Daoy (cell line): Measurements from ENCODE around the gene OR52H1. TPM values are rescaled to one million over a fixed set of nuclear protein-coding genes. Genes with fewer than 3 reads are reported as not detected.
"Not testable (repeated sequence)": the region's sequence is repeated elsewhere in the genome, so short reads cannot be mapped to it uniquely, and the experiment has no call there.

Experiments used
- DNase-seq: peaks from one replicate; pipeline ENCODE4 v3.0.0-alpha.2; 2015; ENCODE audit warnings: low read depth
- total RNA-seq: library from RNA; depleted of rRNA; stranded (reverse); fragments of >200 nt; shearing (Covaris generic); gene quantifications from 2 replicates; pipeline ENCODE4 v1.2.3, GENCODE V29; 2014; rRNA removed

The OR52H1 gene
- total RNA-seq = not detected in 2 replicates

GRCh38 chr11:5548440-5548839 is at the start of gene OR52H1:
TSS of gene OR52H1 (minus strand) at chr11:5548540. CDS start at chr11:5545505, 3,035 bp downstream.
- DNase-seq = no peak

- DNase-seq = no peak
Observed at GRCh38 chr11:5597953-5598352, 49.6 kb upstream of the OR52H1 start.

DNA sequence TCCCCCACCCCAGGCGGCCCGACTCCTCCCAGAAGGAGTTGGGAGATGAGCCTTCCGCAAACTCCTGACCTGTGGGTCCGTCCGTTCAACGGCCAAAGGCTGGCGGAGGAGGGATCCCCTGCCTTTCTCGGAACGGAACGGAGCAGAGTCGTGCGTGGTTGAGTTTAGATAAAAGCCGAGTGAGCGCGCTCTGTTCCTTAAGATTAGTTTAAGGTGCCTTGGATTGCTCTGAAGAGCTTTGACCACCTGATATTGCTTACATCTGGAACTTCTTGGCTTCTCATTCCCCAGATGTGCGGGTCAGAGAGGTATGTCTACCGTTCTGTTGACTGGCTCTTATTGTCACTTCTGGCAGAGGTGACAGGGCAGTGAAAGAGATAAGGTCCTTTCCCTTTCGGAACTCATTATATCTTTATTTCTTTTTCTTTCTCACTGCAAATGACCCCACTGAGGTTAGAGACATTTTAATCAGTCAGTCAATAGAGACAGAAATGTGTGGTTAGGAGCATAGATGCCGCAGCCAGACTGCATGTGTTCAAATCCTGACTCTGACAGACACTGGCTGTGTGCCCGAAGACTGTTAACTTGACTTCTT is 48.4 kb upstream of the OR52H1 start, which contains the start of gene TRIM6:
Gene TRIM6 (plus strand): TSS at position 31 of the 595 bp plus-strand sequence. CDS start 261 bp downstream, at position 292.
- DNase-seq = peak; percentile 47

GRCh38 chr11:5593146-5593545 is 44.8 kb upstream of the OR52H1 start:
- DNase-seq = no peak

- DNase-seq = no peak
Observed at GRCh38 chr11:5592615-5593014, 44.3 kb upstream of the OR52H1 start.

DNA sequence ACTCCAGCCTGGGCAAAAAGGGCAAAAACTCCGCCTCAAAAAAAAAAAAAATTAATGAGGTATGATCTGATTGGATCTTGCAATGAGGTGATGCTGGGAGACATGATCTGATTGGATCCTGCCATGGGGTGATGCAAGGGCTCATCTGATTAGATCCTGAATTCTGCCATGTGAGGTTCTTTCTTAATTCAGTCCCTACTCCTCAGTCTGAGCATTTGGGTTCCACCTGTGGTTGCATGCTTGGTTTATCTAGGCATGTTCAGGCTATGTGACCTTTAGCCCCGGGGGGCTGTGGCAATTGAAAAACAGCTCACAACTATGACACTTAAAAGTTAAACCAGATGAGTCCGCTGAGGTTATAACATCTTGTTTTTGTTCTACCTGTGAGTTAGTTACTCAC is 43.3 kb upstream of the OR52H1 start:
- DNase-seq = no peak

GRCh38 chr11:5589906-5590305 is 41.6 kb upstream of the OR52H1 start:
- not testable (repeated sequence) for DNase-seq

GRCh38 chr11:5584458-5584857 is 36.1 kb upstream of the OR52H1 start:
- DNase-seq = not testable (repeated sequence)

DNA sequence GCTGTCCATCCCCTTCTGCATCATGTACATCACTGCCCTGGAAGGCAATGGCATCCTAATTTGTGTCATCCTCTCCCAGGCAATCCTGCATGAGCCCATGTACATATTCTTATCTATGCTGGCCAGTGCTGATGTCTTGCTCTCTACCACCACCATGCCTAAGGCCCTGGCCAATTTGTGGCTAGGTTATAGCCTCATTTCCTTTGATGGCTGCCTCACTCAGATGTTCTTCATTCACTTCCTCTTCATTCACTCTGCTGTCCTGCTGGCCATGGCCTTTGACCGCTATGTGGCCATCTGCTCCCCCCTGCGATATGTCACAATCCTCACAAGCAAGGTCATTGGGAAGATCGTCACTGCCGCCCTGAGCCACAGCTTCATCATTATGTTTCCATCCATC is 32.7 kb upstream of the OR52H1 start:
- no peak for DNase-seq

GRCh38 chr11:5580577-5580976 is 32.2 kb upstream of the OR52H1 start, which contains the start of gene OR52B6:
TSS of gene OR52B6 (plus strand) at chr11:5580877. CDS start at chr11:5580877, 0 bp downstream.
- DNase-seq = no peak

DNA sequence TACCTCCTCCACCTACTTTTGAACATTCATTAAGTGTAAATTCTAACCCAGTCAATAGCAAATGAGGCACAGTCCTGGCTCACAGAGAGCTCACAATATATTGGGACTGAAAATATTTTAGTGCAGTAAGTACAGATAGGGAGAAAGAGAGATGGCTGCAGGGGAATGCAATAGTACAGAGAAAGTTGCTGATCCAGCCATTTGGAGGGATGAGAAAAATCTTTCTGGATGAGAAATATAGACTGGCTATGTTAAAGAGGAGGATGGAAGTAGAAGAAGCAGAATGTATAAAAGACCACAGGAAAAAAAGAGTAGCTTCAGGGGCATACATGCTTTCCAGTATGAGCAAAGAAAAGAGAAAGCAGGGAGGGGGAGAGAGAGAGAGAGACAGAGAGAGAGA is 28.8 kb upstream of the OR52H1 start:
- DNase-seq = no peak

- DNase-seq = no peak
Observed at GRCh38 chr11:5575152-5575551, 26.8 kb upstream of the OR52H1 start.

- no peak for DNase-seq
Observed at GRCh38 chr11:5574654-5575053, 26.3 kb upstream of the OR52H1 start.

DNA sequence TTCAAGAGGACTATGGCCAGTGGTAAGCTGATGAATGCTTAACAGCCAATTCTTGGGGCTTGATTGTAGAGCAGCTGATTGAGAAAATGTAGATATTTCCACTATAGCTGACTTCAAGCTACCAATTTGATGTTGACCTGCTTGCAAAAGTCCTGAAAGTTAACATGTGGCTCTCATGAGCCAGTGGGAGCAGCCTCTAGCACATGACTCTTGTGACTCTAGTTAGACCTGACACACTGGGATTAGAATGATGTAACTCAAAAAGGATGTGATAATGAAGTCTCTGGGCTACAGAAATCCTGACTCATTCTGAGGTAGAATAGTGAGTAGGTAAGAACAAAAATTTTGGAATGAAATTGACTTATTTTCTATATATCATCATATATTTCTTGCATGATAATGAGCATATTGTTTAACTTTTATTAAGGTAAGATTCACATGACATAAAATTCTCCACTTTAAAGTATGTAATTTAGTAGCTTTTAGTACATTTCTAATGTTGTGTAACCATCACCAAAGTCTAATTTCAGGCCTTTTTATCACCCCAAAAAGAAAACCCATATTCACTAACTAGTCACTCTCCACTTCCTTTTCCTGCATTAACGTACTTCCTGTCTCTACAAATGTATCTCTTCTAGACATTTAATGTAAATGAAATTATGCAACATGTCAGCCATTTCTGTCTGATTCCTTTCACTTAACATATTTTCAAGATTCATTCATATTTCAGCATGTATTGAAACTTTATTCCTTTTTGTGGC is 16.1 kb upstream of the OR52H1 start:
- peak; percentile 2 for DNase-seq

- no peak for DNase-seq
Observed at GRCh38 chr11:5557751-5558150, 9.4 kb upstream of the OR52H1 start.

GRCh38 chr11:5556596-5557188 is 8.4 kb upstream of the OR52H1 start:
- no peak for DNase-seq

DNA sequence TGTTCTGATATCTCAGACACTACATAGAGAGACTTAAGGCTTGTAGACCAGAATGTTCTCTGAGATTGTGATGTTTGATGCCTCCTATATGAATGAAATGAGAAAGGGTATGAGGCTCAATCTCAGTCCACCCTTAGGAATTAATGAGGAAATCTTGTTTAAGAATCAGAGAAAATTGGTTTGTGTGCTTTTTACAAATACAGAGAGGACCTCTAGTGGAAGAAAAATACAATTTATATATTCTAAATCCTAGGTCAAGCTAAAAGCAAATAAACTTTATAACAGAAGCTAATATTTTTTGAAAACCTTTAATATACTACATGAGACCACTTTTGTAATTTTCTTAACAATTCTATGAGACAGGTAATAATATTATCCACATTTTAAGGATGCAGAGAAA is 5.0 kb upstream of the OR52H1 start:
- DNase-seq = no peak

DNA sequence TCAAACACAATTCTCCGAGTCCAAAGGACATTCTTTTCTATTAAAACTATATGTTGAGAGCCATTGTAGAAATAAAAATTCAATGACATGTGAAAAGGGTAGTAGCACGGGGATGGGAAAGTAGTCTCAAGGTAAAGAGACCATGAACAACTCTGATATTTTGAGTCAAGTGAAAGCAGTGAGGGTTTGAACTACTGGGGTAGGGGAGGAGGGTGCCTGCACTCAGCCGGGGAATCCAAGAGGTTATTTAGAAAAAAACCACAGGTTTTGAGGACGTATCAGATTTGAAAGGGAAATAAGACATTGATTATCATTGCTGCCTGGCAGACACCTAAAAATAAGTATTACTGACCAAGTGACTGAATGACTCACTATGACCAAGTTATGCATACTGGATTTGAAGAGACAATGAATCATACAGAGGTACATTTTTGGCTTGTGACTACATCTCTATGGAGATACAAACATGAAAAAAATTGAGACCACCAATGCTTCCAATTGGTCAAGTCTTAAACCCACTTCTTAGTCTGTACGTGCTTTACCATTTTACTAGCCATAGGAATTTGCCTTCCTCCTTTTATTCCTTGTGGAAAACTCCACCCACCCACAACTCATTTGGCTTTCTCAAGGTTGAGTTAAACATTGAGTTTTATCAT is 2.2 kb upstream of the OR52H1 start:
- peak; percentile 22 for DNase-seq

GRCh38 chr11:5547982-5548381 is 358 bp downstream of the OR52H1 start:
- no peak for DNase-seq

GRCh38 chr11:5546457-5546856 is 1.9 kb downstream of the OR52H1 start:
- no peak for DNase-seq

DNA sequence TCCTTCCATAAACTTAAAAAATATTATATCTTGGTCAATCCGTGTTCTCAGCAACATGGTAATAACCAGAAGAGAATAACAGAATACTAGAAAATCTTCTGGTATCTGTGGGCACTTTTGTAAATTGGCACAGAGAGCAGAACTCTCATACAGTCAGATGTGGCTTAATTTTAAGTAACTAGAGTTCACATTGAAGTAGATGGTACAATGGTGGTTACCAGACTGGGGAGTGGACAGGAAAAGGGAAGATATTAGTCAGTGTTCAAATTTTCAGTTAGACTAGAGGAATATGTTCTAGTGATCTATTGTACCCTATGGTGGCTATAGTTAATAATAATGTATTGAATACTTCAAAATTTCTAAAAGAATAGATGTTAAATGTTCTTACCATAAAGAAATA is 6.9 kb downstream of the OR52H1 start:
- DNase-seq = no peak

DNA sequence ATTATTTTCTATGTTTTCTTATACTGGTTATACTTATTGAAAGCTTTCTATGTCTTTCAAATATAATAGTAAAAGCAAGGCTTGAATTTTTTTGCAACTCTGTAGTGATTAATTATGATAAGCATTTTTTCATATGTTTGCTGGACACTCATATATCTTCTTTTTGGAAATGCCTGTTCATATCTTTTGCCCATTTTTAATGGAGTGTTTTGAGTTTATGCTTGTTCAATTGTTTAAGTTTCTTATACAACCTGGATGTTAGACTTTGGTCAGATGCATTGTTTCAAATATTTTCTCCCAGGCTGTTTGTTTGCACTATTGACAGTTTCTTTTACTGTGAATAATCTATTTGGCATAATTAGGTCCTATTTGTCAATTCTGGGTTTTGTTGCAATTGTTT is 11.9 kb downstream of the OR52H1 start:
- DNase-seq = no peak
